H9 (cell line): ENCODE data around the gene CCDC30. TPM values are rescaled to one million over a fixed set of nuclear protein-coding genes. Genes with fewer than 3 reads are reported as not detected.

ENCODE experiments used
- DNase-seq: peaks from one replicate; pipeline ENCODE4 v3.0.0-alpha.2; 2017
- H2AFZ ChIP-seq: one replicate; pipeline ENCODE4 v1.6.1; 2013; ENCODE audit warnings: mild to moderate bottlenecking, low read length, control low read depth, moderate library complexity
- H2AK5ac ChIP-seq: 2 replicates; pipeline ENCODE4 v1.6.1; 2013; ENCODE audit warnings: low read length, control low read depth, mixed read lengths; ENCODE audit not compliant: insufficient read length
- H2BK120ac ChIP-seq: one replicate; pipeline ENCODE4 v1.6.1; 2013; ENCODE audit warnings: low read depth, mild to moderate bottlenecking, low read length, control low read depth, inconsistent platforms; ENCODE audit not compliant: poor library complexity, severe bottlenecking
- H2BK12ac ChIP-seq: 2 replicates; pipeline ENCODE4 v1.6.1; 2013; ENCODE audit warnings: low read length, control low read depth, mixed read lengths, low read depth; ENCODE audit not compliant: insufficient read length
- H2BK15ac ChIP-seq: 2 replicates; pipeline ENCODE4 v1.6.1; 2013; ENCODE audit warnings: low read depth, low read length, control low read depth
- H2BK20ac ChIP-seq: one replicate; pipeline ENCODE4 v1.6.1; 2013; ENCODE audit warnings: low read depth, mild to moderate bottlenecking, low read length, control low read depth, inconsistent platforms; ENCODE audit not compliant: poor library complexity, severe bottlenecking
- H2BK5ac ChIP-seq: 2 replicates; pipeline ENCODE4 v1.6.1; 2013; ENCODE audit warnings: low read length, control low read depth, mixed read lengths; ENCODE audit not compliant: insufficient read length
- H3K14ac ChIP-seq: 2 replicates; pipeline ENCODE4 v1.6.1; 2013; ENCODE audit warnings: low read length, control low read depth; ENCODE audit not compliant: insufficient read depth
- H3K18ac ChIP-seq: 2 replicates; pipeline ENCODE4 v1.6.1; 2013; ENCODE audit warnings: low read depth, mild to moderate bottlenecking, mixed read lengths, low read length, control low read depth; ENCODE audit not compliant: insufficient read length
- H3K23ac ChIP-seq: 2 replicates; pipeline ENCODE4 v1.6.1; 2013; ENCODE audit warnings: low read length, control low read depth, mixed read lengths, low read depth; ENCODE audit not compliant: insufficient read length
- H3K23me2 ChIP-seq: 2 replicates; pipeline ENCODE4 v1.6.1; 2013; ENCODE audit warnings: low read depth, mild to moderate bottlenecking, mixed read lengths, low read length, control low read depth; ENCODE audit not compliant: insufficient read length, poor library complexity, severe bottlenecking
- H3K27ac ChIP-seq: 2 replicates; pipeline ENCODE4 v1.5.1; 2013; ENCODE audit warnings: low read length, control low read depth, mixed read lengths, low read depth; ENCODE audit not compliant: insufficient read length
- H3K27me3 ChIP-seq: 2 replicates; pipeline ENCODE4 v1.6.1; 2013; ENCODE audit warnings: low read length, control low read depth, inconsistent platforms; ENCODE audit not compliant: insufficient read depth
- H3K4ac ChIP-seq: 2 replicates; pipeline ENCODE4 v1.6.1; 2013; ENCODE audit warnings: low read depth, mild to moderate bottlenecking, control low read depth, inconsistent platforms, low read length, moderate library complexity
- H3K4me1 ChIP-seq: 2 replicates; pipeline ENCODE4 v1.6.1; 2013; ENCODE audit warnings: low read length, control low read depth, inconsistent platforms; ENCODE audit not compliant: insufficient read depth
- H3K4me2 ChIP-seq: 2 replicates; pipeline ENCODE4 v1.6.1; 2013; ENCODE audit warnings: low read length, control low read depth, mixed read lengths; ENCODE audit not compliant: insufficient read length, insufficient read depth
- H3K56ac ChIP-seq: 2 replicates; pipeline ENCODE4 v1.6.1; 2013; ENCODE audit warnings: low read depth, mild to moderate bottlenecking, mixed read lengths, low read length, control low read depth; ENCODE audit not compliant: insufficient read length
- H3K79me1 ChIP-seq: 2 replicates; pipeline ENCODE4 v1.6.1; 2013; ENCODE audit warnings: low read depth, mild to moderate bottlenecking, moderate library complexity, low read length, control low read depth, inconsistent platforms; ENCODE audit not compliant: insufficient read depth, poor library complexity, severe bottlenecking
- H3K79me2 ChIP-seq: 2 replicates; pipeline ENCODE4 v1.6.1; 2013; ENCODE audit warnings: low read length, control low read depth, inconsistent platforms; ENCODE audit not compliant: insufficient read depth
- H3K9ac ChIP-seq: 2 replicates; pipeline ENCODE4 v1.6.1; 2013; ENCODE audit warnings: low read length, control low read depth, mixed read lengths; ENCODE audit not compliant: insufficient read length; ENCODE audit errors: extremely low read depth
- H3K9me3 ChIP-seq: one replicate; pipeline ENCODE4 v1.6.1; 2013; ENCODE audit warnings: low read depth, low read length, inconsistent platforms; ENCODE audit not compliant: control insufficient read depth
- H3T11ph ChIP-seq: one replicate; pipeline ENCODE4 v1.6.1; 2013; ENCODE audit warnings: mild to moderate bottlenecking, low read length, control low read depth, inconsistent platforms
- H4K20me1 ChIP-seq: one replicate; pipeline ENCODE4 v1.6.1; 2013; ENCODE audit not compliant: control insufficient read depth, insufficient read length, insufficient read depth
- H4K5ac ChIP-seq: 2 replicates; pipeline ENCODE4 v1.6.1; 2013; ENCODE audit warnings: low read depth, mild to moderate bottlenecking, mixed read lengths, low read length, control low read depth; ENCODE audit not compliant: insufficient read length
- H4K8ac ChIP-seq: replicated peaks from 2 replicates; pipeline ENCODE4 v1.6.1; 2013; ENCODE audit warnings: low read length, control low read depth, mixed read lengths, low read depth; ENCODE audit not compliant: insufficient read length
- H4K91ac ChIP-seq: 2 replicates; pipeline ENCODE4 v1.6.1; 2013; ENCODE audit warnings: low read depth, mild to moderate bottlenecking, moderate library complexity, mixed read lengths, low read length, control low read depth; ENCODE audit not compliant: insufficient read length
- H3K27ac Mint-ChIP-seq, 3 experiments: 2 replicates in 2 of 3; 3 replicates in 1 of 3; pipeline ENCODE4 v1.8.0; 2020 to 2021; ENCODE audit warnings: mixed read lengths in 3 of 3, mild to moderate bottlenecking in 1 of 3, moderate library complexity in 1 of 3
- H3K27me3 Mint-ChIP-seq: 2 replicates; pipeline ENCODE4 v1.8.0; 2021; ENCODE audit warnings: low read depth, mild to moderate bottlenecking, moderate library complexity, mixed read lengths
- H3K36me3 Mint-ChIP-seq, 3 experiments: 2 replicates in 2 of 3; 3 replicates in 1 of 3; pipeline ENCODE4 v1.8.0; 2020 to 2021; ENCODE audit warnings: low read depth in 3 of 3, mixed read lengths in 3 of 3; ENCODE audit not compliant: insufficient read depth in 1 of 3
- H3K4me1 Mint-ChIP-seq, 2 experiments: 2 replicates each; pipeline ENCODE4 v1.8.0; 2020; ENCODE audit warnings: mixed read lengths in 2 of 2
- H3K4me3 Mint-ChIP-seq, 2 experiments: 2 replicates in 1 of 2; 3 replicates in 1 of 2; pipeline ENCODE4 v1.8.0; 2020 to 2021; ENCODE audit warnings: mild to moderate bottlenecking in 2 of 2, mixed read lengths in 2 of 2, moderate library complexity in 1 of 2
- H3K9me3 Mint-ChIP-seq, 2 experiments: 2 replicates in 1 of 2; 3 replicates in 1 of 2; pipeline ENCODE4 v1.8.0; 2020; ENCODE audit warnings: mild to moderate bottlenecking in 2 of 2, mixed read lengths in 2 of 2, moderate library complexity in 1 of 2
- WGBS: extraction: QIAGEN DNeasy Blood & Tissue Kit; methylation state at CpG from one replicate; pipeline ENCODE4 v1.1.7; 2013; ENCODE audit warnings: missing lambda C conversion rate, low lambda C conversion rate, mixed read lengths; ENCODE audit not compliant: insufficient read length; ENCODE audit errors: extremely low coverage; 5-methylcytosine and 5-hydroxymethylcytosine counted together
- total RNA-seq: library from RNA; stranded (reverse); gene quantifications from 2 replicates; pipeline ENCODE4 v1.2.1, GENCODE V29; 2021
- TF ChIP-seq, protein P1 (sequence below): fragments of 200-600 bp; sonication (generic); conservative IDR thresholded peaks from 3 replicates; pipeline ENCODE4 v1.8.0; 2021; ENCODE audit warnings: antibody characterized with exemption, mild to moderate bottlenecking

The CCDC30 gene
- total RNA-seq, 1 experiment from 2014 or later = 1.8 TPM

- no peaks in the 10 kb centered on the region for H3K79me1 ChIP-seq
- no peak overlapping the region for H4K8ac ChIP-seq
- H4K20me1 ChIP-seq = no peaks in the 10 kb centered on the region
- WGBS = no CpG with 5 or more reads among the region's 3 CpGs
- no peak overlapping the region for H2BK5ac ChIP-seq
- H3K23me2 ChIP-seq = no peaks in the 10 kb centered on the region
- H2AK5ac ChIP-seq = no peak overlapping the region
- no peak overlapping the region for H2BK120ac ChIP-seq
- H3K14ac ChIP-seq = no peak overlapping the region
- no peaks in the 10 kb centered on the region for H3K36me3 Mint-ChIP-seq
- no peak overlapping the region for H2BK12ac ChIP-seq
- H3T11ph ChIP-seq = no peak overlapping the region
- no peak overlapping the region for H4K91ac ChIP-seq
- no peaks in the 10 kb centered on the region for H3K9me3 Mint-ChIP-seq
- peaks cover 27% of the 10 kb centered on the region in 2 experiments for H3K4me1 Mint-ChIP-seq
- H3K27me3 Mint-ChIP-seq = peaks cover 2% of the 10 kb centered on the region; the same call in 1 of the 2 replicates
- no peaks in the 10 kb centered on the region for H3K9me3 ChIP-seq
- no peaks in the 10 kb centered on the region for H3K79me2 ChIP-seq
- TF ChIP-seq, protein P1, sequence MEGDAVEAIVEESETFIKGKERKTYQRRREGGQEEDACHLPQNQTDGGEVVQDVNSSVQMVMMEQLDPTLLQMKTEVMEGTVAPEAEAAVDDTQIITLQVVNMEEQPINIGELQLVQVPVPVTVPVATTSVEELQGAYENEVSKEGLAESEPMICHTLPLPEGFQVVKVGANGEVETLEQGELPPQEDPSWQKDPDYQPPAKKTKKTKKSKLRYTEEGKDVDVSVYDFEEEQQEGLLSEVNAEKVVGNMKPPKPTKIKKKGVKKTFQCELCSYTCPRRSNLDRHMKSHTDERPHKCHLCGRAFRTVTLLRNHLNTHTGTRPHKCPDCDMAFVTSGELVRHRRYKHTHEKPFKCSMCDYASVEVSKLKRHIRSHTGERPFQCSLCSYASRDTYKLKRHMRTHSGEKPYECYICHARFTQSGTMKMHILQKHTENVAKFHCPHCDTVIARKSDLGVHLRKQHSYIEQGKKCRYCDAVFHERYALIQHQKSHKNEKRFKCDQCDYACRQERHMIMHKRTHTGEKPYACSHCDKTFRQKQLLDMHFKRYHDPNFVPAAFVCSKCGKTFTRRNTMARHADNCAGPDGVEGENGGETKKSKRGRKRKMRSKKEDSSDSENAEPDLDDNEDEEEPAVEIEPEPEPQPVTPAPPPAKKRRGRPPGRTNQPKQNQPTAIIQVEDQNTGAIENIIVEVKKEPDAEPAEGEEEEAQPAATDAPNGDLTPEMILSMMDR = no peak
- no peak overlapping the region for H3K4ac ChIP-seq
- H3K4me1 ChIP-seq = peaks cover 4% of the 10 kb centered on the region; the same call in 1 of the 2 replicates
- no peak overlapping the region for H3K23ac ChIP-seq
- DNase-seq = no peak
- H3K4me3 Mint-ChIP-seq = no peak overlapping the region
- H3K56ac ChIP-seq = no peak overlapping the region
- no peak overlapping the region for H2AFZ ChIP-seq
- H2BK20ac ChIP-seq = no peak overlapping the region
- no peak overlapping the region for H4K5ac ChIP-seq
- H3K4me2 ChIP-seq = no peak overlapping the region
- H3K27me3 ChIP-seq = no peaks in the 10 kb centered on the region
- H2BK15ac ChIP-seq = no peak overlapping the region
- H3K18ac ChIP-seq = no peak overlapping the region
- no peak overlapping the region for H3K27ac Mint-ChIP-seq
- H3K9ac ChIP-seq = no peak overlapping the region
- no peak overlapping the region for H3K27ac ChIP-seq
Measured at GRCh38 chr1:42423681-42424080, 39.4 kb upstream of the CCDC30 start.
